GM12878 (cell line): ENCODE data around the gene AKAP12.

ENCODE experiments used
- BHLHE40 ChIP-seq, 2 experiments: fragments of 450-650 bp in 1 of 2; IDR thresholded peaks; 2 replicates each; pipeline ENCODE4 v1.6.1; 2011 to 2017; ENCODE audit warnings: low read depth in 2 of 2, borderline replicate concordance in 1 of 2, improper control_type of control experiment in 1 of 2, low read length in 1 of 2, mild to moderate bottlenecking in 1 of 2
- CTCF ChIP-seq, 3 experiments: IDR thresholded peaks in 2 of 3; conservative IDR thresholded peaks in 1 of 3; 2 replicates each; pipeline ENCODE4 v1.5.1; 2011; ENCODE audit warnings: low read depth in 3 of 3, low read length in 3 of 3, mild to moderate bottlenecking in 3 of 3, control low read depth in 2 of 3, moderate library complexity in 2 of 3, inconsistent platforms in 1 of 3, mixed read lengths in 1 of 3; ENCODE audit not compliant: control insufficient read depth in 2 of 3, insufficient read depth in 1 of 3; ENCODE audit errors: extremely low read depth in 1 of 3
- ETV6 ChIP-seq, 2 experiments: fragments of 450-650 bp in 1 of 2; IDR thresholded peaks in 1 of 2; conservative IDR thresholded peaks in 1 of 2; 2 replicates each; pipeline ENCODE4 v1.6.1; 2014; ENCODE audit warnings: antibody characterized with exemption in 1 of 2, borderline replicate concordance in 1 of 2, low read depth in 1 of 2, mild to moderate bottlenecking in 1 of 2, moderate library complexity in 1 of 2
- MYB ChIP-seq: fragments of 150-350 bp; IDR thresholded peaks from 2 replicates; pipeline ENCODE4 v1.6.1; 2014; ENCODE audit warnings: mild to moderate bottlenecking, low read depth, low read length, borderline replicate concordance
- NFYB ChIP-seq: IDR thresholded peaks from 2 replicates; pipeline ENCODE4 v1.6.1; 2011; ENCODE audit warnings: low read depth, mild to moderate bottlenecking, low read length, improper control_type of control experiment, moderate library complexity; ENCODE audit not compliant: insufficient read depth
- PBX3 ChIP-seq: IDR thresholded peaks from 2 replicates; pipeline ENCODE4 v1.6.1; 2011; ENCODE audit warnings: mild to moderate bottlenecking, low read depth, low read length, moderate library complexity; ENCODE audit not compliant: insufficient replicate concordance
- REST ChIP-seq: IDR thresholded peaks from 2 replicates; pipeline ENCODE4 v1.6.1; 2012; ENCODE audit warnings: mild to moderate bottlenecking, low read depth, low read length
- SIX5 ChIP-seq: IDR thresholded peaks from 2 replicates; pipeline ENCODE4 v1.6.1; 2011; ENCODE audit warnings: mild to moderate bottlenecking, low read depth, low read length, moderate library complexity; ENCODE audit not compliant: severe bottlenecking
- USF1 ChIP-seq: IDR thresholded peaks from 2 replicates; pipeline ENCODE4 v1.6.1; 2011; ENCODE audit warnings: borderline replicate concordance, low read depth, mild to moderate bottlenecking, moderate library complexity, mixed read lengths, low read length; ENCODE audit not compliant: insufficient read depth; ENCODE audit errors: extremely low read length
- ZZZ3 ChIP-seq: IDR thresholded peaks from 2 replicates; pipeline ENCODE4 v1.6.1; 2011; ENCODE audit warnings: low read depth; ENCODE audit not compliant: control insufficient read depth, insufficient read length

GRCh38 chr6:151216804-151217203 lies 23.0 kb upstream of the AKAP12 start:
- no peak for TF ChIP-seq PBX3
- TF ChIP-seq ZZZ3: no peak
- TF ChIP-seq BHLHE40 (IDR thresholded peaks at IDR 0.05; ENCODE audit: borderline replicate concordance in 1 of 2, low read depth in 2 of 2, low read length in 1 of 2): no peak
- TF ChIP-seq CTCF (IDR thresholded peaks at IDR 0.05 in 2 of 3, conservative IDR thresholded peaks at IDR 0.05 in 1 of 3; ENCODE audit: control insufficient read depth in 2 of 3, extremely low read depth in 1 of 3, insufficient read depth in 1 of 3, low read depth in 3 of 3, low read length in 3 of 3): no peak
- no peak for TF ChIP-seq USF1
- TF ChIP-seq ETV6 (conservative IDR thresholded peaks at IDR 0.05 in 1 of 2, IDR thresholded peaks at IDR 0.05 in 1 of 2; ENCODE audit: borderline replicate concordance in 1 of 2, low read depth in 1 of 2): no peak
- TF ChIP-seq REST: no peak
- TF ChIP-seq NFYB: no peak
- no peak for TF ChIP-seq SIX5
- no peak for TF ChIP-seq MYB
